H1 (cell line): ENCODE results near the gene NAMPT. TPM values are rescaled to one million over a fixed set of nuclear protein-coding genes. Genes with fewer than 3 reads are reported as not detected.

Experiments
- CTCF ChIA-PET: fragments of 300-600 bp; sonication (Branson Sonifier 250); formaldehyde crosslinking; loops from one replicate; lab custom pipeline; 2021; ENCODE audit not compliant: partially characterized antibody; lab: Charles Lee
- POLR2A ChIA-PET: fragments of 300-600 bp; sonication (Branson Sonifier 250); formaldehyde crosslinking; loops from one replicate; lab custom pipeline; 2021; ENCODE audit warnings: inconsistent platforms; ENCODE audit not compliant: partially characterized antibody; lab: Charles Lee
- DNase-seq, 2 experiments: peaks; one replicate each; pipeline versions ENCODE4 v3.0.0 to v3.0.0-alpha.2; 2010 to 2022; ENCODE audit warnings: low spot score in 2 of 2, low read depth in 1 of 2, mixed read lengths in 1 of 2
- FAIRE-seq: peaks from 2 replicates; lab custom pipeline; 2011; peaks lifted over from hg19 to GRCh38; lab: Jason Lieb, UNC
- H2AFZ ChIP-seq: 2 replicates; pipeline ENCODE4 v1.8.1; 2012; ENCODE audit warnings: low read length, inconsistent platforms
- H2AK5ac ChIP-seq: 2 replicates; pipeline ENCODE4 v1.6.1; 2013; ENCODE audit warnings: low read depth, low read length
- H2BK120ac ChIP-seq: replicated peaks from 2 replicates; pipeline ENCODE3; 2013; ENCODE audit warnings: low read depth, low read length, inconsistent platforms
- H2BK12ac ChIP-seq: 2 replicates; pipeline ENCODE4 v1.6.1; 2013; ENCODE audit warnings: low read depth, low read length
- H2BK15ac ChIP-seq: 2 replicates; pipeline ENCODE4 v1.6.1; 2013; ENCODE audit warnings: low read length
- H2BK20ac ChIP-seq: 2 replicates; pipeline ENCODE4 v1.6.1; 2013; ENCODE audit warnings: low read length
- H2BK5ac ChIP-seq: 2 replicates; pipeline ENCODE4 v1.6.1; 2013; ENCODE audit warnings: low read depth, low read length
- H3K14ac ChIP-seq: 2 replicates; pipeline ENCODE4 v1.6.1; 2013; ENCODE audit warnings: inconsistent platforms; ENCODE audit not compliant: insufficient read length
- H3K18ac ChIP-seq: 2 replicates; pipeline ENCODE4 v1.6.1; 2013; ENCODE audit warnings: low read length; ENCODE audit errors: extremely low read depth
- H3K23ac ChIP-seq: 2 replicates; pipeline ENCODE4 v1.6.1; 2013; ENCODE audit warnings: inconsistent platforms; ENCODE audit not compliant: insufficient read length
- H3K23me2 ChIP-seq: 2 replicates; pipeline ENCODE4 v1.6.1; 2013; ENCODE audit warnings: low read depth, low read length
- H3K27ac ChIP-seq: 2 replicates; pipeline ENCODE4 v1.6.1; 2011; ENCODE audit warnings: low read depth, low read length, inconsistent platforms
- H3K27me3 ChIP-seq, 4 experiments: replicated peaks in 1 of 4; 1 replicate in 1 of 4; 2 replicates in 3 of 4; pipeline versions ENCODE4 v1.6.1 to v1.8.1; 2011 to 2013; ENCODE audit warnings: low read length in 3 of 4, mild to moderate bottlenecking in 3 of 4, inconsistent platforms in 2 of 4, mixed read lengths in 2 of 4, moderate library complexity in 1 of 4; ENCODE audit not compliant: control insufficient read depth in 3 of 4, insufficient read depth in 3 of 4; ENCODE audit errors: extremely low read depth in 1 of 4
- H3K36me3 ChIP-seq, 4 experiments: 2 replicates each; pipeline versions ENCODE4 v1.6.1 to v1.8.1; 2011 to 2013; ENCODE audit warnings: mild to moderate bottlenecking in 4 of 4, low read length in 3 of 4, moderate library complexity in 2 of 4, control low read depth in 1 of 4, inconsistent platforms in 1 of 4; ENCODE audit not compliant: insufficient read depth in 4 of 4, control insufficient read depth in 2 of 4
- H3K4ac ChIP-seq: replicated peaks from 2 replicates; pipeline ENCODE3; 2013; ENCODE audit warnings: low read length, low read depth, mixed read lengths, inconsistent platforms; ENCODE audit not compliant: insufficient read length
- H3K4me1 ChIP-seq, 4 experiments: replicated peaks in 1 of 4; 1 replicate in 1 of 4; 2 replicates in 3 of 4; pipeline versions ENCODE4 v1.6.1 to v1.8.1; 2011 to 2013; ENCODE audit warnings: low read length in 3 of 4, inconsistent platforms in 2 of 4, mixed read lengths in 1 of 4; ENCODE audit not compliant: insufficient read depth in 4 of 4, control insufficient read depth in 3 of 4
- H3K4me2 ChIP-seq, 2 experiments: 2 replicates each; pipeline versions ENCODE4 v1.6.1 to v1.8.1; 2011 to 2013; ENCODE audit warnings: low read depth in 2 of 2, low read length in 2 of 2, control low read depth in 1 of 2, inconsistent platforms in 1 of 2, mild to moderate bottlenecking in 1 of 2; ENCODE audit not compliant: insufficient read depth in 1 of 2
- H3K4me3 ChIP-seq, 4 experiments: fragments of 200-600, 300-600 bp in 1 of 4; sonication (generic), shearing (Covaris generic), sonication (Bioruptor Twin) in 1 of 4; 2 replicates each; pipeline versions ENCODE4 v1.5.1 to v1.8.1; 2011 to 2016; ENCODE audit warnings: low read length in 4 of 4, low read depth in 3 of 4, control low read depth in 2 of 4, inconsistent platforms in 2 of 4, mild to moderate bottlenecking in 2 of 4, mixed read lengths in 1 of 4, moderate library complexity in 1 of 4; ENCODE audit not compliant: insufficient read depth in 2 of 4; ENCODE audit errors: extremely low read depth in 1 of 4
- H3K56ac ChIP-seq: replicated peaks from 2 replicates; pipeline ENCODE3; 2013; ENCODE audit warnings: low read depth, mild to moderate bottlenecking, mixed read lengths, low read length, inconsistent platforms; ENCODE audit not compliant: insufficient read length
- H3K79me1 ChIP-seq: 2 replicates; pipeline ENCODE4 v1.6.1; 2013; ENCODE audit warnings: low read depth, low read length, control low read depth
- H3K79me2 ChIP-seq, 2 experiments: 2 replicates each; pipeline versions ENCODE4 v1.6.1 to v1.8.1; 2012 to 2013; ENCODE audit warnings: low read length in 2 of 2, mild to moderate bottlenecking in 2 of 2, inconsistent platforms in 1 of 2; ENCODE audit not compliant: insufficient read depth in 2 of 2, control insufficient read depth in 1 of 2
- H3K9ac ChIP-seq, 4 experiments: replicated peaks in 1 of 4; 1 replicate in 1 of 4; 2 replicates in 3 of 4; pipeline versions ENCODE4 v1.6.1 to v1.8.1; 2011 to 2013; ENCODE audit warnings: low read depth in 3 of 4, low read length in 3 of 4, control low read depth in 2 of 4, mild to moderate bottlenecking in 2 of 4, moderate library complexity in 2 of 4, inconsistent platforms in 1 of 4; ENCODE audit errors: extremely low read depth in 1 of 4
- H3K9me3 ChIP-seq, 2 experiments: 2 replicates each; pipeline versions ENCODE4 v1.6.1 to v1.8.1; 2012 to 2013; ENCODE audit warnings: mild to moderate bottlenecking in 2 of 2, moderate library complexity in 2 of 2, control low read depth in 1 of 2, inconsistent platforms in 1 of 2, low read depth in 1 of 2, low read length in 1 of 2, mixed read lengths in 1 of 2; ENCODE audit not compliant: insufficient read depth in 2 of 2
- H4K20me1 ChIP-seq, 2 experiments: replicated peaks in 1 of 2; 2 replicates each; pipeline versions ENCODE3 to v1.8.1; 2011 to 2013; ENCODE audit warnings: inconsistent platforms in 2 of 2, low read length in 2 of 2, mild to moderate bottlenecking in 1 of 2; ENCODE audit not compliant: insufficient read depth in 2 of 2, control insufficient read depth in 1 of 2
- H4K5ac ChIP-seq: 2 replicates; pipeline ENCODE4 v1.6.1; 2013; ENCODE audit warnings: low read length, low read depth, mixed read lengths, inconsistent platforms; ENCODE audit not compliant: insufficient read length
- H4K8ac ChIP-seq: 2 replicates; pipeline ENCODE4 v1.8.0; 2013; ENCODE audit warnings: mild to moderate bottlenecking, moderate library complexity, low read length, inconsistent platforms; ENCODE audit not compliant: insufficient read depth; ENCODE audit errors: extremely low read depth
- H4K91ac ChIP-seq: replicated peaks from 2 replicates; pipeline ENCODE3; 2013; ENCODE audit warnings: low read length, mixed read lengths, inconsistent platforms; ENCODE audit not compliant: insufficient read length
- CTCF ChIP-seq, 3 experiments: IDR thresholded peaks; 1 replicate in 2 of 3; 2 replicates in 1 of 3; pipeline versions ENCODE4 v1.5.1 to v1.6.1; 2011; ENCODE audit warnings: low read length in 3 of 3, mild to moderate bottlenecking in 3 of 3, inconsistent platforms in 2 of 3, low read depth in 1 of 3, moderate library complexity in 1 of 3; ENCODE audit not compliant: insufficient read depth in 1 of 3; ENCODE audit errors: control extremely low read depth in 1 of 3
- FOSL1 ChIP-seq: IDR thresholded peaks from 2 replicates; pipeline ENCODE4 v1.6.1; 2011; ENCODE audit warnings: mild to moderate bottlenecking, low read depth, low read length, moderate library complexity; ENCODE audit not compliant: insufficient read depth
- GTF2F1 ChIP-seq: IDR thresholded peaks from 2 replicates; pipeline ENCODE4 v1.6.1; 2012; ENCODE audit warnings: low read depth, low read length, improper control_type of control experiment, borderline replicate concordance
- JUND ChIP-seq: IDR thresholded peaks from 2 replicates; pipeline ENCODE4 v1.6.1; 2011; ENCODE audit warnings: mild to moderate bottlenecking, improper control_type of control experiment, low read length
- NANOG ChIP-seq: IDR thresholded peaks from 2 replicates; pipeline ENCODE4 v1.6.1; 2011; ENCODE audit warnings: low read length, low read depth, mild to moderate bottlenecking, inconsistent platforms; ENCODE audit not compliant: insufficient read depth, poor library complexity, severe bottlenecking
- RAD21 ChIP-seq, 2 experiments: IDR thresholded peaks in 1 of 2; conservative IDR thresholded peaks in 1 of 2; 2 replicates each; pipeline ENCODE4 v1.6.1; 2011; ENCODE audit warnings: low read depth in 2 of 2, low read length in 2 of 2, improper control_type of control experiment in 1 of 2, inconsistent platforms in 1 of 2, mild to moderate bottlenecking in 1 of 2, moderate library complexity in 1 of 2
- SAP30 ChIP-seq: fragments of 300-600 bp; sonication (generic); IDR thresholded peaks from 2 replicates; pipeline ENCODE4 v1.7.1; 2012; ENCODE audit warnings: low read length, moderate library complexity, mild to moderate bottlenecking, inconsistent platforms; ENCODE audit not compliant: insufficient read depth, insufficient replicate concordance
- WGBS, 2 experiments: shearing (Covaris generic) in 1 of 2; methylation state at CpG; one replicate each; pipeline versions ENCODE4 v1.1.6 to v1.1.7; 2013 to 2015; ENCODE audit warnings: low lambda C conversion rate in 2 of 2, mixed read lengths in 2 of 2, inconsistent platforms in 1 of 2, low coverage in 1 of 2, missing lambda C conversion rate in 1 of 2; ENCODE audit not compliant: insufficient replicate concordance in 2 of 2, insufficient coverage in 1 of 2, insufficient read length in 1 of 2; ENCODE audit errors: extremely low coverage in 1 of 2, missing lambda C conversion rate in 1 of 2; 5-methylcytosine and 5-hydroxymethylcytosine counted together
- polyA plus RNA-seq, 7 experiments: library from polyadenylated mRNA; depleted of rRNA in 3 of 7; stranded (reverse) in 5 of 7; unstranded in 2 of 7; fragments of >200 nt in 5 of 7; fragments of 200-250 nt in 2 of 7; gene quantifications; 1 replicate in 5 of 7; 2 replicates in 1 of 7; 4 replicates in 1 of 7; pipeline versions ENCODE4 v1.2.1 to v1.2.3, GENCODE V29; 2011 to 2013; ENCODE audit warnings: missing spikeins in 2 of 7, mixed read lengths in 2 of 7
- total RNA-seq: library from RNA; stranded (reverse); fragmentation: NEBNext Ultra II Directional; extraction: Animal tissue kit (Norgen Biotek cat#: 25700); gene quantifications from 2 replicates; pipeline ENCODE4 v1.2.1, GENCODE V29; 2021
- TF ChIP-seq, protein P1 (sequence below): IDR thresholded peaks from 2 replicates; pipeline ENCODE4 v1.6.1; 2012; ENCODE audit warnings: inconsistent platforms

Gene NAMPT
- total and polyA plus RNA-seq, 2 of the 8 experiments (the other 6 are each of a cell fraction or from before 2014, with no cell fraction given), result 15.4 to 95.9 TPM

DNA sequence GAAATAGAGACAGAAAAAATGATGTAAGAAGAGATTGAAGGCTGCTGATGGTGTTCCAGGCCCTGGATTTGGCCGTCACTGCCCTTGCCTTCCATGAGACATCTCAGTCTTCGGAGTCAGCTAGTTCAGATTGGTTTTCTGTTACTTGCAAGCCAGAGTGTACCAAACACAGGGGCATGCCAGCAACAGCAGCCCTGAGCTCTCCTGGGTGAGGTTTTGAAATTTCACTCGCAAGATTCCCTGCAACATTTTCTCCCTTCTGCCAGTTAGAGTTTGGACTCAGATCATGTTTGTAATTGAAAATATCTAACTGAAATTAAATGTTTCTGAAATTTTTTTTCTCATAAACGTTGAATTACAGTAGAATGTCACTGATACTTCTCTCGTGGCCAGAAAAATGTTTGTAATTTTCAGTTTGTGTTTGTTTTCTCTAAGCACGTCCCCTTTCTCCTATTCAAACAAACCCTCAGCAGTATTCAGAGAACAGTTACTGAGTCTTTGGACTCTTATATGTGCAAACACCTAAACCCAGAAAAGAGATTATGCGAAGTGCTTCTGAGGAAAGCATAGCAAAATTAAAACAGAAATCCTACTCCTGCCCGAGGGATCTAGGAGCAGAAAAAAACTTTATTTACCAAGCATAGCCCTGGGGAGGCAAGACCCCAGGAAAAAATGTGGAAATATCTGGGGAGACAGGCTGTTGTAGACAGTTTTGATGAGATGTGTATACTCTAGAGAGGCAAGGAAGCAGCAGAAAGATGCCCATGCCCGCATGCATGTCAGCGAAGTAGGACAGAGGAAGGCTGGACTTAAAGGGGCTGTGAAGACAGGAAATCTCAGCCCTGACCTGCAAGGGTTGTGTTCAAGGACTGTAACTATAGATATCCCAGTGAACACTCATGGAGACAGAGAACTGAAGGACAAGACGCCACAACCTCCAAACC, 43.0 kb upstream of the NAMPT start:
- H2BK20ac ChIP-seq, result no peak overlapping the region
- no peaks in the 10 kb centered on the region for H3K36me3 ChIP-seq
- no peaks in the 10 kb centered on the region for H3K79me2 ChIP-seq
- no peaks in the 10 kb centered on the region for H3K23me2 ChIP-seq
- FAIRE-seq (no peak), DNase-seq (no peak)
- no peak overlapping the region for H3K4ac ChIP-seq
- H3K14ac ChIP-seq, result no peak overlapping the region
- no peaks in the 10 kb centered on the region for H3K9me3 ChIP-seq
- H2BK12ac ChIP-seq, result no peak overlapping the region
- no peak overlapping the region for H2BK5ac ChIP-seq
- H3K23ac ChIP-seq, result no peak overlapping the region
- no peak overlapping the region for H4K5ac ChIP-seq
- no peaks in the 10 kb centered on the region for H3K79me1 ChIP-seq
- H3K27ac ChIP-seq, result no peak overlapping the region
- H3K18ac ChIP-seq, result no peak overlapping the region
- H3K56ac ChIP-seq, result no peak overlapping the region
- no peak overlapping the region for H4K91ac ChIP-seq
- H3K4me2 ChIP-seq, result no peak overlapping the region
- POLR2A ChIA-PET, result no interaction called here
- no peaks in the 10 kb centered on the region for H4K20me1 ChIP-seq
- H3K4me3 ChIP-seq, result no peak overlapping the region
- no peak overlapping the region for H2AK5ac ChIP-seq
- H3K9ac ChIP-seq, result no peak overlapping the region
- no peak overlapping the region for H2BK15ac ChIP-seq
- 89% methylated on average over 11 of the region's 11 CpGs; no CpG with 5 or more reads in 1 of the 2 experiments for WGBS, 2 experiments
- CTCF ChIA-PET, result no interaction called here
- 0 out of 2 replicates have a peak overlapping the region, but pooled peaks have one; percentile 13 for H2AFZ ChIP-seq
- no peaks in the 10 kb centered on the region for H3K4me1 ChIP-seq
- no peak overlapping the region for H2BK120ac ChIP-seq
- no peak overlapping the region for H4K8ac ChIP-seq
- H3K27me3 ChIP-seq, result no peaks in the 10 kb centered on the region
- TF ChIP-seq CTCF (IDR thresholded peaks at IDR 0.05; ENCODE audit: control extremely low read depth in 1 of 3, insufficient read depth in 1 of 3, low read depth in 1 of 3, low read length in 3 of 3) (no peak), GTF2F1 (no peak), FOSL1 (no peak), RAD21 (IDR thresholded peaks at IDR 0.05 in 1 of 2, conservative IDR thresholded peaks at IDR 0.05 in 1 of 2; ENCODE audit: low read depth in 2 of 2, low read length in 2 of 2) (no peak), JUND (no peak), NANOG (no peak), SAP30 (no peak)
- TF ChIP-seq, protein P1, sequence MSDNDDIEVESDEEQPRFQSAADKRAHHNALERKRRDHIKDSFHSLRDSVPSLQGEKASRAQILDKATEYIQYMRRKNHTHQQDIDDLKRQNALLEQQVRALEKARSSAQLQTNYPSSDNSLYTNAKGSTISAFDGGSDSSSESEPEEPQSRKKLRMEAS, result no peak
